Mucosa of stomach (tissue), 1 donor: ENCODE measurements around the gene RPUSD3.

ENCODE experiments used
- H3K27me3 ChIP-seq: one replicate; pipeline ENCODE4 v1.7.0; 2013; ENCODE audit warnings: mild to moderate bottlenecking, low read length; ENCODE audit not compliant: control insufficient read depth, insufficient read depth
- H3K36me3 ChIP-seq: one replicate; pipeline ENCODE4 v1.7.0; 2013; ENCODE audit warnings: low read length; ENCODE audit not compliant: control insufficient read depth, insufficient read depth
- H3K4me1 ChIP-seq: one replicate; pipeline ENCODE4 v1.7.0; 2013; ENCODE audit warnings: mild to moderate bottlenecking, low read length; ENCODE audit not compliant: control insufficient read depth, insufficient read depth
- H3K4me3 ChIP-seq: one replicate; pipeline ENCODE4 v1.7.0; 2013; ENCODE audit warnings: low read length
- H3K9ac ChIP-seq: one replicate; pipeline ENCODE4 v1.7.0; 2013; ENCODE audit warnings: mild to moderate bottlenecking, low read length, moderate library complexity
- H3K9me3 ChIP-seq: one replicate; pipeline ENCODE4 v1.7.0; 2013; ENCODE audit warnings: mild to moderate bottlenecking, low read length, moderate library complexity; ENCODE audit not compliant: control insufficient read depth
- donor health status: Pancreatic carcinoma.

RPUSD3 gene

GRCh38 chr3:9825451-9826040 lies 18.3 kb downstream of the RPUSD3 start:
- H3K9ac ChIP-seq: no peak overlapping the region
- H3K27me3 ChIP-seq: no peaks in the 10 kb centered on the region
- H3K9me3 ChIP-seq: no peaks in the 10 kb centered on the region
- peaks cover 9% of the 10 kb centered on the region for H3K4me1 ChIP-seq
- H3K36me3 ChIP-seq: peaks cover 5% of the 10 kb centered on the region
- H3K4me3 ChIP-seq: no peak overlapping the region

- H3K4me1 ChIP-seq: peaks cover 9% of the 10 kb centered on the region
- no peaks in the 10 kb centered on the region for H3K9me3 ChIP-seq
These were observed 22.9 kb downstream of the RPUSD3 start for GRCh38 chr3:9820946-9821345.

GRCh38 chr3:9820543-9820942 lies 23.3 kb downstream of the RPUSD3 start:
- no peak overlapping the region for H3K4me3 ChIP-seq
- no peaks in the 10 kb centered on the region for H3K36me3 ChIP-seq
- H3K27me3 ChIP-seq: no peaks in the 10 kb centered on the region
- H3K9ac ChIP-seq: no peak overlapping the region
- H3K4me1 ChIP-seq: peaks cover 6% of the 10 kb centered on the region
- H3K9me3 ChIP-seq: no peaks in the 10 kb centered on the region

More at GRCh38 chr3:9820946-9821345, 22.9 kb downstream of the RPUSD3 start:
- H3K9ac ChIP-seq: no peak overlapping the region
- no peak overlapping the region for H3K4me3 ChIP-seq
- H3K36me3 ChIP-seq: no peaks in the 10 kb centered on the region
- H3K27me3 ChIP-seq: no peaks in the 10 kb centered on the region

- Histone ChIP-seq H3K36me3 (no peaks in the 10 kb centered on the region), H3K4me3 (no peak overlapping the region), H3K9ac (no peak overlapping the region), H3K4me1 (no peaks in the 10 kb centered on the region), H3K27me3 (no peaks in the 10 kb centered on the region), H3K9me3 (no peaks in the 10 kb centered on the region)
These were observed 25.0 kb downstream of the RPUSD3 start for GRCh38 chr3:9818666-9819335.

GRCh38 chr3:9817436-9817835 lies 26.4 kb downstream of the RPUSD3 start:
- Histone ChIP-seq H3K27me3 (no peaks in the 10 kb centered on the region), H3K4me3 (no peak overlapping the region), H3K36me3 (no peaks in the 10 kb centered on the region), H3K9me3 (no peaks in the 10 kb centered on the region), H3K4me1 (no peaks in the 10 kb centered on the region), H3K9ac (no peak overlapping the region)

- peaks cover under 1% of the 10 kb centered on the region for H3K4me1 ChIP-seq
- H3K9me3 ChIP-seq: no peaks in the 10 kb centered on the region
- H3K4me3 ChIP-seq: no peak overlapping the region
- no peak overlapping the region for H3K9ac ChIP-seq
- H3K27me3 ChIP-seq: no peaks in the 10 kb centered on the region
- H3K36me3 ChIP-seq: no peaks in the 10 kb centered on the region
These were observed 27.8 kb downstream of the RPUSD3 start for GRCh38 chr3:9815986-9816385.

- H3K4me1 ChIP-seq: peaks cover 22% of the 10 kb centered on the region
- H3K27me3 ChIP-seq: no peaks in the 10 kb centered on the region
- H3K36me3 ChIP-seq: no peaks in the 10 kb centered on the region
These were observed 30.8 kb downstream of the RPUSD3 start for GRCh38 chr3:9812870-9813483.

GRCh38 chr3:9810846-9811245 lies 33.0 kb downstream of the RPUSD3 start:
- Histone ChIP-seq H3K4me3 (peak overlapping the region; percentile 53), H3K9me3 (no peaks in the 10 kb centered on the region), H3K4me1 (peaks cover 22% of the 10 kb centered on the region), H3K9ac (peak overlapping the region; percentile 81), H3K27me3 (no peaks in the 10 kb centered on the region), H3K36me3 (no peaks in the 10 kb centered on the region)

More at GRCh38 chr3:9812870-9813483, 30.8 kb downstream of the RPUSD3 start:
- H3K4me3 ChIP-seq: no peak overlapping the region
- H3K9me3 ChIP-seq: no peaks in the 10 kb centered on the region
- H3K9ac ChIP-seq: no peak overlapping the region

- no peaks in the 10 kb centered on the region for H3K36me3 ChIP-seq
- H3K9ac ChIP-seq: peak overlapping the region; percentile 81
- no peaks in the 10 kb centered on the region for H3K9me3 ChIP-seq
- peaks cover 22% of the 10 kb centered on the region for H3K4me1 ChIP-seq
- H3K27me3 ChIP-seq: no peaks in the 10 kb centered on the region
- peak overlapping the region; percentile 53 for H3K4me3 ChIP-seq
These were observed 33.4 kb downstream of the RPUSD3 start for GRCh38 chr3:9810433-9810770.

GRCh38 chr3:9809615-9810432 lies 34.0 kb downstream of the RPUSD3 start, which contains the start of gene TTLL3:
Gene TTLL3, plus strand, starts transcription at chr3:9810262. Its CDS starts 400 bp downstream, at chr3:9810662.
- peak within 1 kb of the TSS; percentile 81 for H3K9ac ChIP-seq
- H3K9me3 ChIP-seq: no peaks in the 10 kb centered on the region
- peak within 1 kb of the TSS; percentile 53 for H3K4me3 ChIP-seq
- no peaks in the 10 kb centered on the region for H3K36me3 ChIP-seq
- peaks cover 22% of the 10 kb centered on the region for H3K4me1 ChIP-seq
- H3K27me3 ChIP-seq: no peaks in the 10 kb centered on the region

GRCh38 chr3:9809239-9809614 lies 34.6 kb downstream of the RPUSD3 start:
- Histone ChIP-seq H3K4me1 (peaks cover 22% of the 10 kb centered on the region), H3K9me3 (no peaks in the 10 kb centered on the region), H3K9ac (peak overlapping the region; percentile 81), H3K4me3 (peak overlapping the region; percentile 53), H3K27me3 (no peaks in the 10 kb centered on the region), H3K36me3 (no peaks in the 10 kb centered on the region)
